Stimulated activated CD4-positive, alpha-beta T cell treated with anti-CD3 and anti-CD28 coated beads, Interleukin-2, amount 100 ng/mL, for 48 hours (primary cell): ENCODE data around the gene CLCN3.
"Not testable (repeated sequence)": the region's sequence is repeated elsewhere in the genome, so short reads cannot be mapped to it uniquely, and the experiment has no call there.

Experiments used
- DNase-seq, 2 donors: peaks; one replicate each; pipeline ENCODE4 v3.0.0-alpha.2; 2020

CLCN3 gene

DNA sequence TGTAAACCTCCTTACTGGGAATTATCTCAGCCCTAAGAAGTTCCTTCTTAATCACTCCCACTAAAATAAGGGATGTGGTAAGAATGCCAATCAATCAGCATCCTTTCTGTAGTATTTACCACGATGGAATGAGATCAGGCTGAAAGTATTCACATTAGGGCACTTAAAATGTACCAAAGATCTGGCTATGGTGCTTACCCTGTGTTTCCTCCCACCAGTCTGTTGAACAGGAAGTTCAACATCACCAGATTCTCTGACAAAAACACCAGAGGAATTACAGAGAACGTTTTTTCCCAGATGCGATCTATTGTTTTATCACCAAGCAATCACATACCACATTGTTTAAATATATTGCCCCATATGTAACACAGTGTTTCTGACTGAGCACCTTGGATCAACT lies 2.1 kb upstream of the CLCN3 start:
- DNase-seq, result no peak

DNA sequence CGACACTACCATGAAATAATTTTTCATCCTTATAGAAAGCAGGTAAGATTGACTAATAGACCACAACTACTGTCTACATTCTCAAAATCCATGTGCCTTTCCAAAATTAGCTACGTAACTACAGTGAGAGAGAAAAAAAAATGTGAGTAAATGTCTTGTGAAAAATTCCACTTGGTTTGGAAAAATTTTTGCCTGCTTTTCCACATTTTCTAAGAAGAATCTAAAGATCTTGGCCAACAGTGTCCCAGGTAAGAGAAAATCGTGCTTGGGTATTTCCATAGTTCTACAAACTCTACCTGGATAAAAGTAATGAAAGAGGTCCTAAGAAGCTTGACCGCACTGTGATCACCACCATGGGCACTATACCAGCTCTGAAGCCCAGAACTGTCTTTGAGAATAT lies 1.4 kb upstream of the CLCN3 start:
- DNase-seq, result no peak

DNA sequence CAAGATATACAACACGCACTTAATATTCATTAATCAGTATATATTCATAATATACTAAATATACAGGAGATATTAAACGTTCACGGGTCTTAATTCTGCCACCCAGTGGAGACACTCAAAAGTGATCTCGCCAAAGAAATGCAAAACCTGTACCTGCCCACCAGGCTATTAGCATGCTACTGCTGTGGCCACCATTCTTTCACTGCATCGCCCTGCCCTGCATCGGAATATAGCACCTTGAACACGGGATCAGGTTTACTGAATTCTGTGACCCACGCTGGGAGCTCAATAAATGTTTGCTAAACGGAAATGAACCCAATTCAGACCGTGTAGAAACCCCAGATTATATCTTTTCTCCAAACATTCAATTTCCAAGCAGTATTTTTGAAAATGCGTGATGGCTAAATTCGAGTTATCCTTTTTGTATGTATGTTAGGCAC lies 840 bp upstream of the CLCN3 start:
- peak in 1 of 2 donors; percentile 38 for DNase-seq

DNA sequence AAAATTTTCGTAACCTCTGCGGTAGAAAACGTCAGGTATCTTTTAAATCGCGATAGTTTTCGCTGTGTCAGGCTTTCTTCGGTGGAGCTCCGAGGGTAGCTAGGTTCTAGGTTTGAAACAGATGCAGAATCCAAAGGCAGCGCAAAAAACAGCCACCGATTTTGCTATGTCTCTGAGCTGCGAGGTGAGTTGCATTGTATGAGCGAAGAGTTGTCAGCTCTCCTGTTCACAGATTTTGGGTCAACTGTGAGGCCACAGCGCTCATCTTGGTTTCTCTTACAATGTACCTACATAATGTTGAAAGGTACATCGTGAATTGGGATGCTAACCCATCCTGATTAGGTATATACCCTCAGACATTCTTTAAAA lies 486 bp downstream of the CLCN3 start:
- DNase-seq, result no peak

DNA sequence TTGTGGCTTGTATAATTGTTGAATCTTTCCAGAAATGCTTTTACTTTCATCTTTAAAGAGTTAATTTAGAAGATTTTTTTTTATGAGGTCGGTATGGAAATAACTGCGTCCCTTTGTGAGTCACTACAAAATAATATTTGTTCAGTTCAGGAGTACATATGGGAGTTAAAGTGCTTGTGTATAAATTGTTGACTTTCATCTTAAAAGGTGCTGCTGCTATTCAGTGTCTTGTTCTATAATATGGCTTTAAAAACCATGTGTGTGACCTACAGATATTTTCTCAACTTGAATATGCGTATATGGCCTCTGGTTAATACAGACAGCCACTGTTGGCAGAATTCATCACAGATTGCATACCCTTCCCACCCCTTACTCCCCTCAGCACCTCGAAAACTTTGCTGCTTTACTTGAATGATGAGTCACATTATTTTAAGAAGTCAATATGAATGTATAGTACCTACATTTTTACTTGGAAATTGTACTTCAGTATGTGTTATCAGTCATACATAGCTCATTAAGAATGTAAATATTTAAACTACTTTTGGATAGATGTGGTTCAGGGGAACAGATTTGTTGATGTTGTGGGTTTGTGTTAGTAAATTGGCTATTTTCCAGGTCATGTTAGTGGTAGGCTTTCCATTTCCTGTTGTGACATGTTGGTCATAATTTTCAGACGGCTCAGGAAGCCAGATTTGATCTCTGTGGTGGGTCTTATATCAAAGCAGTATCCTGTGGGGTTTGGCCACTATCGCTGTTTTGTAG lies 1.5 kb downstream of the CLCN3 start:
- DNase-seq, result no peak

DNA sequence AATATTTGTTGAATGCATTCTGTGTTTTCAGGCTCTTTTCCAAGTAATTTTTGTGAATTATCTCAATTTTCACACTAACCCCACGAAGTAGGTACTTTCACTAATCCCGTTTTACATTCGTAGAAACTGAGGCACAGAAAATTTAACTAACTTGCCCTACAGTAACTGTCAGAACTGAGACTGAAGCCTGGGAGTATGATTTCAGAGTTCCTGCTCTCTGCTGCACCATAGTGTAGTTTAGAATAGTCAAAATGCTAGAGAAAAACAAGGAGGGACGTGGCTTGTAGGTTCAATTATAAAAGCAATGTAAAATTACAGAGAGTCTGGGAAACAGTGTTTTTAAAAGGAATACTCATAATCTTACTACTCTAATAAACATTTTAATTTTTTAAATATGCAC lies 2.2 kb downstream of the CLCN3 start:
- DNase-seq, result no peak

DNA sequence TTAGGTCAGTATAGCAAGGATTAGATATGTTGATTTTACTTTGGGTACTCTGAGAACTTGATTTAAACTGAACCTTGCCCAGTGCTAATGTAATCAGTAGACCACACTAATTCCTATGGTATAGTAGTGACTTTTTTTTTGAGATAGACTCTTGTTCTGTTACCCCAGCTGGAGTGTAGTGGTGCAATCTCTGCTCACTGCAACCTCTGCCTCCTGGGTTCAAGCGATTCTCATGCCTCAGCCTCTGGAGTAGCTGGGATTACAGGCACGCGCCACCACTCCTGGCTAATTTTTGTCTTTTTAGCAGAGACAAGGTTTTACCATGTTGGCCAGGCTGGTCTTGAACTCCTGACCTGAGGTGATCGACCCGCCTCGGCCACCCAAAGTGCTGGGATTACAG lies 3.6 kb downstream of the CLCN3 start:
- not testable (repeated sequence) for DNase-seq

DNA sequence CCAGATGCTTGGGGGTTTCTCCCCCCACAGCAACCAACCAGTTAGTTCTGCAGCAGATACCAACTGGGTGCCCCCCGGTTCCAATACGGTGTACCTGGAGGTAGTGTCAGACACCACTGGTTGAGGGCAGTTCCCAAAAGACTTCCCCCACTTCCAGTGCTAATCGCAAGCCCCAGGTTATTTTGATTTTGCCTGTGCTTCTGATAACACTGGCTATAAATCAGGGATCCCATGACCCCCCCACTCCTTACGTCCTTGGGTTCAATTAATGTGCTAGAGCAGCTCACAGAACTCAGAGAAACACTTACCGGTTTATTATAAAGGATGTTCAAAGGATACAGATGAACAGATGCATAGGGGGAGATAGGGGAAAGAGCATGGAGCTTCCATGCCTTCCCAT lies 5.5 kb downstream of the CLCN3 start:
- no peak for DNase-seq

DNA sequence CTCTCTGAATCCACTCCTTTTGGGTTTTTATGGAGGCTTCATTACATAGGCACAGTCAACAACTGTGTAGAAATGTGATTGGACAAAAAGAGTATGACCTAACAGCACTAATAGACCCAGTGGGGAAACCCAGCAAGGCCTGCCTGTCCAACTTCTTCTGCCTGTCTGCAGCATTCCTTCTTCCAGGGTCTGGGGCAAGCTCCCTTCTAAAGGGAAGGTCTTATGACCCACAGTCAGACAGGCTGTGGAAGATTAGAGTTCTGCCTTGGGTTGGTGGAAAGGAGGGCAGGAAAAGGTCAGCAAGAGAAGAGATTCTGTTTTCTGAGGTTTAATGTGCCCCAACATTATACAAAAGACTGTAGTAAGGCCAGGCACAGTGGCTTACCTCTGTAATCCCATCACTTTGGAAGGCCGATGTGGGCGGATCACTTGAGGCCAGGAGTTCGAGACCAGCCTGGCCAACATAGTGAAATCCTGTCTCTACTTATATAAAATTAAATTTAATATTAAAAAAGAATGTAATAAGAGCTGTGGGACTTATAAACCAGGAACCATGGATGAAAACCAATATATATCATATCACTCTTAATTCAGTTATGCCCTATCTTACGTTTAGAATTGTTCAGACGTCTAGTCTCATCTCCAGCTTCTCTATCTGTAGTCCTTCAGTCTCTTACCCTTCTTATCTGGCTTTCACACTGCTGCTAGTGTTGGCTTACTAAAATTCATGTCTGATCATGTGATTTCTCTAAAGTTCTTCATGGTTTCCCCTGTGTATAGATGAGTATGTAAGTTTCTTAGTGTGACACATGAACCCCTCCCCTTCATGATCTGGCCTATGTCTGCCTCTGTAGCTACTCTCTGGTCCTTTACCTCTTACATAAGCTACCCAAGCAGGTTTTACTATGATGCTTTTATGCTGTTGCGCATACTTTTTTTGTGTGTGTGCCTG lies 6.2 kb downstream of the CLCN3 start:
- no peak for DNase-seq

DNA sequence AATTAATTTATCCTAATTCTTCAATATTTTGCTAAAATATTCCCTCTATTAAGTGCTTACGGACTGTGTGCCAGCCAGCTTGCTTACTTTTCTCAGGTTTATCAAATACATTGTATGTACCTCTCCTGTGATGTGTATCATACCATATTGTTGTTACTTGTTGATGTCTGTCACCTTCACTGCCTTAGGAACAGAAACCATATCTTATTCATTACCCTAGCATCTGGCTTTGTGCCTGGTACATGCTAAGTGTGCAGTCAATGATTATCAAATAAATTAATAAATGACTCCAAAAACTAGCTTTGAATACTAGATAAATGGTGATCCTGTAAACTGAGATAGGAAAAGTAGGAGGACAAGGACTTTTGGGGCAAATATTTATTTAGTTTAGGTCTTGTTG lies 6.9 kb downstream of the CLCN3 start:
- DNase-seq, result no peak

DNA sequence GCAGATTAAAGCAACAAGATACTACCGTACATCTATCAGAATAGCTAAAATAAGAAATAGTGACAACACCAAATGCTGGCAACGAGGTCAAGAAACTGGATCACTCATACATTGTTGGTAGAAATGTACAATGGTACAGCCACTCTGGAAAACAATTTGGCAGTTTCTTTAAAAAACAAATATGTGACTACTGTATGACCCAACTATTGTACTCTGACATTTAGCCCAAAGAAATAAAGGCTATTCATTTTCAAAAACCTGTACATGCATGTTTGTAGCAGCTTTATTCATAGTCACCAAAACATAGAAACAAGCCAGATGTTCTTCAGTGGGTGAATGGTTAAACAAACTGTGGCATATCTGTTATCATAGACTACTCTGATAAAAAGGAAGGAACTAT lies 8.2 kb downstream of the CLCN3 start:
- no peak for DNase-seq

DNA sequence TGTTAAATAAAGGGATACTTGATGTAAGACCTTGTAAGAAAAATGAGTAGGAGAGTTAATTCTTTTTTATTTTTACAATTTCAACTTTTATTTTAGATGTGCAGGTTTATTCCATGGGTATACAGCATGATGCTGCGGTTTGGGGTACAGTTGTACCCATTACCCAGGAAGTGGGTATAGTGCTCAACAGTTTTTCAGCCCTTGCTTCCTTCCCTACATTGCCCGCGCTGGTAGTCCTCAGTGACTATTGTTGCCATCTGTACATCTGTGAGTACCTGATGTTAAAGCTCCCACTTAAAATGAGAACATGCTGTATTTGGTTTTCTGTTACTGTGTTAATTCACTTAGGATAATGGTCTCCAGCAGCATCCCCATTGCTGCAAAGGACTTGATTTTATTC lies 9.7 kb downstream of the CLCN3 start:
- no peak for DNase-seq

DNA sequence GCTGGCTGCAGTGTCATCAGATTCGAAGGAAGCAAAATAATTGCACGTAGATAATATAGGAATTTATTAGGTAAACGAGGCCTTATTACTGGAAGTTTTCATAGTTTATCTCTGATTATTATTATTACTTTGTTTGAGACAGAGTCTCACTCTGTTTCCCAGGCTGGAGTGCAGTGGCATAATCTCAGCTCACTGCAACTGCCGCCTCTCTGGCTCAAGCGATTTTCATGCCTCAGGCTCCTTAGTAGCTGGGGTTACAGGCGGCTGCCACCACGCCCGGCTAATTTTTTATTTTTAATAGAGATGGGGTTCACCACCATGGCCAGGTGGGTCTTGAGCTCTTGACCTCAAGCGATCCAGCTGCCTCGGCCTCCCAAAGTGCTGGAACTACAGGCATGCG lies 12.5 kb downstream of the CLCN3 start:
- DNase-seq, result no peak

DNA sequence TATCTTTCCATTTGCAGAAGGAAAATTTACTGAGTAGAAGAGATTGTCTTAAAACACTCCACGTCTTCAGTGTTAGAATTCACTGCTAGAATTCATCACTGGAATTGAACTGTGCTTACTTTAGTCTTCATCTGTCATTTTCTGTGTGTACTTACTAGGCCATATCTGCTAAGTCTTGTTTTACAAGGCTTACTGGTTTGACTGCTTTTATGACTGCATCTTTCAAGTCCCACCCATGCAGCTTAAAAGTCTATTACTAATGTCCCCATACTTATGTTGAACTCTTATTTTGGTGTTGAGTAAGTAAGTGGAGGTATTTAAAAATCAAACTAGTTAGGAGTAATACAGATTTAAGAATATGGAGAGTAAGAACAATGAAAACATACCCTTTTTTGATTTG lies 14.6 kb downstream of the CLCN3 start:
- DNase-seq, result no peak

DNA sequence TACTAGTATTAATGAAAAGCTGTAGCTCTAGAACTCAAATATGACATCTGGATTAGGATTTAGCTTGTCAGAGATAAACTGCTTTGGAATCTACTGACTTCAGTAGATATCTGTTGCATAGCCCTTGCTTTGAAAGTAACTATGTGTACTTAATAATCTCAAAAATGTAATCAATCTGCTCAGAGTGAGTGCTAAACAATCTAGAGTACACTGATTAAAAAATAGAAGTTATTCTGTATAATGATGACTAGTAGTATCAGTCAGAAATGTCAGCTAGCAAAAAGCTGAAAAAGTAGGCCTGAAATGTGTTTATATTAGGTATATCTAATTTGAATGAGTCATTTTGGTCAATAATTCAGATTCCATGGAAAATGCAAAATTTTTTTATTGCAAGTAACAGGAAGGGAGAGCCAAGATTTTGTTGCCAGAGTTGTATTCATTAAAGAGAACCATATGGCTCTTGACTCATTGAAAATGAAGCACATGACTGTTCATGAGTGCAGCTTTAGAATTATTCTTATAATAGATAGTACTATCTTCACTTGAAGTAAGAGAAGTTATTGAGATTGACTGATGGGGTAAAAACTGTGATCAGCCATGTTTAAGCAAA lies 20.0 kb downstream of the CLCN3 start:
- DNase-seq, result no peak

DNA sequence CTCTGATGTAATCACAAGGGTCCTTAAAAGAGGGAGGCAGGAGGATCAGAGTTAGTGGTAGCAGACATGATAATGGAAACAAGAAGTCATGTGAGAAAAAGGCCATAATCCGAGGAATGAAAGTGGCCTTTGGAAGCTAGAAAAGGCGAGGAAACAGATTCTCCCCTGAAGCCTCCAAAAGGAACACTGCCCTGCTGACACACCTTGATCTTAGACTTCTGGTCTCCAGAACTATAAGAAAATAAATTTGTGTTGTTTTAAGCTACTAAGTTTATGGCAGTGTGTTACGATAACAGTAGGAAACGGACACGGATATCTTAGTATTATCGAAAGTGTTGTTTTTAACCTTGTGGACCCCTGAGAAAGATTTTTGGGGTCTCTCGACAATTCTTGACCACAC lies 24.4 kb downstream of the CLCN3 start:
- DNase-seq, result no peak

DNA sequence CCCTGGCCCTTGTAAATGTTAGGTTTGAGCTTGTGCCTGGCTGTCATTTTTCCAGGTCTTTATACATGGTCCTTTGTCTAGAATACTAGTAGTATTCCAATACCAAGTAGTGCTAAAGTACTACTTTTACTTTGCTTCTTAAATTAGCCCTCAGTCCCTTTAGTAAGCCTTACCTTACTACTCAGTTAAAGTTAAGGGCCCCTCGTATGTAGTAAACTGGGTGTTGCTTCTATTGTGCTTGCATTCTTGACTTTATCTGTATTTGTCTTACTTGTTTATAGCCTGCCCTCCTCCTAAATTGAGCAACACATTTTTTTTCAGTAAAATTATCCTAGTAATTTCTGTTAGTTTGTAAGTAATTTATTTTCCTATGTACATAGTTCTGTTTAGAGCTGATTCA lies 25.2 kb downstream of the CLCN3 start:
- DNase-seq, result no peak

DNA sequence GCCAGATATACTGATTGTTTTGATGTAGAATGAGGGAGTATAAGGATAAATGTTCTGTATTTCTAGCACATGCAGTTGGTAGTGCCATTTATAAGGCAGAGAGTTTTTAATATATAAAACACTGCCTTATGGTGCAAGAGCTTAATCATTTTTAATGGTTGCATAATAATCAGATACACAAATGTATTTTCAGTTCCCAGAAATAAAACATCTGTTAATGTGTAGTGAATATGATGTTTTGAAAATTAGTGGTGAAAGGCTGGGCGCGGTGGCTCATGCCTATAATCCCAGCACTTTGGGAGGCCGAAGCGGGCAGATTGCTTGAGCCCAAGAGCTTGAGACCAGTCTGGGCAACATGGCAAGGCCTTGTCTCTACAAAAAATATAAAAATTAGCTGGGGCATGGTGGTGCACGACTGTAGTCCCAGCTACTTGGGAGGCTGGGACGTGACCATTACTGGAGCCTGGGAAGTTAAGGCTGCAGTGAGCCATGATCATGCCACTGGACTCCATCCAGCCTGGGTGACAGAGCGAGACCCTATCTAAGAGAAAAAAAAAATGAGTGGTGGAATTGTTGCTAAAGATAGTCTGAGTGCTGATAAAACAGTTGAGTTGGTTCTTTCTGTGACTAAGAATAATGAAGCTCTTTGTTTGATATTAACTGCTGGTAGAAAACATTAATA lies 29.3 kb downstream of the CLCN3 start:
- DNase-seq, result no peak

DNA sequence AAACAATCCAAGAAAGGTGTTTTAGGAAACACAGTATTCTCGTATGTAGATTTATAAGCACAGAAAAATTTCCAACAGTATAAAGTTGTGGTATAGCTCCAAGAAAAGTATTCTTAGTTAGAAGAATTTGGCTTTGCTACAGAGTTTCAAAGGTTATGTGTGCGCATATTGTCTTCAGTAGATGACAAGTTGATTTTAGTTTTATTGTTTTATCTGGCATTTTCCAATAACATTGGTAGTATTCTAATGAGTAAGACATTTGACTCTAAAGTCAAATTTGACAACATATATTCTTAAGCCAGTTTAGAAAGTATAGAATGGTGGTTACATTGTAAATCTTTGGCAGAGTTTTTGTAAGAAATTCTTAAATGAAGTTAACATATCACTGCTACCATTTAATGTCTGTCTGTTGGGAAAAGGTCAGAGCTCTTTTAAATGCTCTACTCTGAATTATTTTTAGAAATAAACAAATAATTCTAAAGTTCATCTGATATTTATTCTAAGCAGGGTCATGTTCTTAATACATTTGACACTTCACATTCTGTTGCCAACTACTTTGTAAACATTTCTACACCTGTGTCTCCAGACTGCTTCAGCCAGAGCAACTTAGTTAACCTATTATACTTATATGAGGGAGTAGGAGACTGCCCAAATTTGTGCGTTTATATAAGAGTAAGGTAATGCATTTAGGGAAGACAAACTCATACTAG lies 30.0 kb downstream of the CLCN3 start:
- no peak for DNase-seq

DNA sequence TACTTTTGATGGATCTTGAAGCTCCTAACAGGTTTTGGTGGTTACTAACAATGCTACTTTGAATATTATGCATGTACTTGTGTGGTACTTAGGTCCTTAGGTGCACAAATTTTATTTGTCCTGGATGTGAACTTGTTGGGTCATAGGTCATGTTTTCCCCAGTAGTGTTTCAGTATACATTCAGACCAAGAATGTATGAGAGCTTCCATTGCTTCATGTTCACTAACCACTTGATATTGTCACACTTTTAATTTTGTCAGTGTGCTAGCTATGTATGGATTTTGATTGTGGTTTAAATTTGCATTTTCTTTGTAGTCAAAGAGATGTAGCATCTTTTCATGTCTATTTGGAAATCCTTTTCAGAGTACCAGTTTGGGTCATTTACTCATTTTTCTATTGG lies 32.2 kb downstream of the CLCN3 start:
- no peak for DNase-seq

DNA sequence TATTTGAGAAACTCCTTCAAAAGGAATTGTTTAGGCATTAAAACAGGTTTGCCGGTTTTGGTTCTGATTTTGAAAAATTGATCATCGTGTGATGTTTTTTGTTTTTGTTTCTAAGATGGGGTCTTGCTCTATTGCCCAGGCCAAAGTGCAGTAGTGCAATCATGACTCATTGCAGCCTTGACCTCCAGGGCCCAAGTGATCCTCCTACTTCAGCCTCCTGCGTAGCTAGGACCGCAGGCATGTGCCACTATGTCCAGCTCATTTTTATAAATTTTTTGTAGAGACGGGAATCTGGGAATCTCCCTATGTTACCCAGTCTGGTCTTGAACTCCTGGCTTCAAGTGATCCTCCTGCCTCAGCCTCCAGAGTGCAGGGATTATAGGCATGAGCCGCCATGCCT lies 35.0 kb downstream of the CLCN3 start:
- no peak for DNase-seq

DNA sequence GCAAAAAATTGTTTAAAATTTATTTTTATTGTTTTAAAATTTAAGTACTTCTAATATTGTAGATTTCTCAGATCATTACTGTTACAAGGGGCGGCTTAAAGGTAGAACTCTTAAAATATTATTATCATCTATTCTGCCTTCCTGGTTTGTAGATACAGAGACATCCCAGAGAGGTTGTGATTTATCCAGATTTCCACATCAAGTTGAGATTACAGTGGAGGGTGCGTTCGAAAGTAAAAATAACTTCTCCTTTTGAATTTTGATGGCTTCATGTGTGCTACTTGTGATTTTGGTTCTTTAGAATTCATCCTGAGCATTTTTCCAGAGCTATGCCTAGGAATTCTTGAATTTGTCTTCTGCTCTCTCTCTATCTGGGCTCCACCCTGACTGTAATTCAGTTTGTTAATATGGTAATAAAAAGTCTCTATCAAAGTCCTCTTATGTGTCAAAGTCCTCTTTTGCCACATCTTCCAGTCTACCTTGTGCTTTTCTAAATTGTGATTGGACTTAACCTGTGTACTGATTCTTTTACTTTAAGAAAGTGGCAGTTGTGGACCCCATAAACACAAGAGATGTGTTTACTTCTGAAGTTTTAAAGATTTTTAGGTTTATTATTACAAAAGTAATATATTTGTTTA lies 37.2 kb downstream of the CLCN3 start:
- DNase-seq, result no peak
